CD4-positive, alpha-beta T cell treated with Interleukin-10 for 1 hour (primary cell): ENCODE data around the gene PSME2.

Experiments used
- DNase-seq: peaks from one replicate; pipeline ENCODE4 v3.0.0-alpha.2; 2020

PSME2 gene

GRCh38 chr14:24150993-24151392 is 4.6 kb upstream of the PSME2 start:
- no peak for DNase-seq

GRCh38 chr14:24150567-24150966 is 4.2 kb upstream of the PSME2 start:
- DNase-seq = no peak

- no peak for DNase-seq
Measured at GRCh38 chr14:24150061-24150460, 3.7 kb upstream of the PSME2 start.

GRCh38 chr14:24149302-24149969 is 3.0 kb upstream of the PSME2 start:
- no peak for DNase-seq

GRCh38 chr14:24147761-24148428 is 1.5 kb upstream of the PSME2 start:
- DNase-seq = no peak

- DNase-seq = peak; percentile 97
Measured at GRCh38 chr14:24146978-24147760, 759 bp upstream of the PSME2 start, which contains the start of gene RNF31. RNF31 (plus strand) TSS chr14:24147498; CDS start chr14:24147699, 201 bp downstream.

GRCh38 chr14:24145690-24146452 is 539 bp downstream of the PSME2 start:
- no peak for DNase-seq

- no peak for DNase-seq
Measured at GRCh38 chr14:24145219-24145618, 1.2 kb downstream of the PSME2 start.

GRCh38 chr14:24144451-24144850 is 2.0 kb downstream of the PSME2 start:
- DNase-seq = no peak

GRCh38 chr14:24143511-24143910 is 2.9 kb downstream of the PSME2 start:
- DNase-seq = no peak

GRCh38 chr14:24141097-24141880 is 5.1 kb downstream of the PSME2 start, which contains the start of gene EMC9:
EMC9 (minus strand) TSS chr14:24141591; CDS start chr14:24141304, 287 bp downstream.
- peak; percentile 100 for DNase-seq

GRCh38 chr14:24139272-24139934 is 7.0 kb downstream of the PSME2 start:
- peak; percentile 32 for DNase-seq

GRCh38 chr14:24138396-24139271 is 7.8 kb downstream of the PSME2 start:
- no peak for DNase-seq

GRCh38 chr14:24137529-24138395 is 8.6 kb downstream of the PSME2 start:
- DNase-seq = no peak

GRCh38 chr14:24136684-24137528 is 9.5 kb downstream of the PSME2 start:
- DNase-seq = peak; percentile 9

GRCh38 chr14:24135834-24136683 is 10.4 kb downstream of the PSME2 start, which contains the start of gene PSME1:
PSME1 (plus strand) TSS chr14:24136194; CDS start chr14:24136263, 69 bp downstream.
- peak; percentile 96 for DNase-seq

- DNase-seq = no peak
Measured at GRCh38 chr14:24135584-24135833, 10.9 kb downstream of the PSME2 start.

- no peak for DNase-seq
Measured at GRCh38 chr14:24133735-24134134, 12.7 kb downstream of the PSME2 start.
